HCT116 (cell line): ENCODE data around the gene TRIM23. TPM values are rescaled to one million over a fixed set of nuclear protein-coding genes. Genes with fewer than 3 reads are reported as not detected.

Experiments
- ATAC-seq: fragments of 200-7000 bp; cut with Tn5 transposase; 2 replicates; pipeline ENCODE4 v1.9.1; 2020; ENCODE audit warnings: mild to moderate bottlenecking, moderate library complexity
- BruUV-seq: library from RNA; stranded (reverse); fragments of 400-500 nt; replicated peaks from 2 replicates; lab custom pipeline; 2021; lab: Mats Ljungman, UMichigan
- CTCF ChIA-PET: fragments of 300-600 bp; sonication (Branson Sonifier 250); formaldehyde crosslinking; loops from one replicate; lab custom pipeline; 2021; ENCODE audit warnings: antibody characterized with exemption; lab: Charles Lee
- POLR2A ChIA-PET: fragments of 300-600, 350-600 bp; sonication (Branson Sonifier 250); formaldehyde crosslinking; loops from one replicate; lab custom pipeline; 2021; ENCODE audit warnings: antibody characterized with exemption; lab: Charles Lee
- RAD21 ChIA-PET, 2 experiments: fragments of 300-600 bp; sonication (Branson Sonifier 250); formaldehyde crosslinking; loops; one replicate each; lab custom pipeline; 2023; ENCODE audit warnings: low total read pairs in 2 of 2; ENCODE audit not compliant: uncharacterized antibody in 2 of 2, unreplicated experiment in 2 of 2, low non-redundant PET in 1 of 2; lab: Charles Lee
- DNase-seq: peaks from one replicate; pipeline ENCODE4 v3.0.0-alpha.2; 2010; ENCODE audit warnings: low read depth, low spot score
- H2AFZ ChIP-seq: fragments of 200-600 bp; shearing (Covaris generic), sonication (generic); 2 replicates; pipeline ENCODE4 v1.6.1; 2017; ENCODE audit warnings: low read depth, mixed run types, mixed read lengths, antibody characterized with exemption, low read length; ENCODE audit not compliant: poor library complexity, severe bottlenecking
- H3K27ac ChIP-seq: 2 replicates; pipeline ENCODE4 v1.5.1; 2012; ENCODE audit warnings: low read depth, low read length
- H3K27me3 ChIP-seq: fragments of 200-600 bp; sonication (generic); 2 replicates; pipeline ENCODE4 v1.6.1; 2016; ENCODE audit warnings: mixed run types, low read length, mixed read lengths; ENCODE audit not compliant: insufficient read depth
- H3K36me3 ChIP-seq, 2 experiments: fragments of 200-500 bp in 1 of 2; fragments of 200-600 bp in 1 of 2; sonication (Bioruptor generic) in 1 of 2; sonication (generic) in 1 of 2; 2 replicates each; pipeline versions ENCODE4 v1.5.1 to v1.6.1; 2014 to 2016; ENCODE audit warnings: low read length in 2 of 2, inconsistent platforms in 1 of 2, mixed read lengths in 1 of 2, mixed run types in 1 of 2; ENCODE audit not compliant: insufficient read depth in 2 of 2, control insufficient read depth in 1 of 2
- H3K4me1 ChIP-seq, 2 experiments: fragments of 200-600 bp in 1 of 2; sonication (generic) in 1 of 2; 2 replicates each; pipeline versions ENCODE4 v1.5.1 to v1.6.1; 2012 to 2017; ENCODE audit warnings: low read length in 2 of 2, inconsistent platforms in 1 of 2, mild to moderate bottlenecking in 1 of 2, mixed read lengths in 1 of 2, mixed run types in 1 of 2, moderate library complexity in 1 of 2; ENCODE audit not compliant: insufficient read depth in 2 of 2, control insufficient read depth in 1 of 2
- H3K4me2 ChIP-seq: fragments of 200-600 bp; sonication (generic); 2 replicates; pipeline ENCODE4 v1.6.1; 2017; ENCODE audit warnings: mixed run types, low read length, mixed read lengths
- H3K4me3 ChIP-seq, 2 experiments: fragments of 200-600 bp in 1 of 2; sonication (generic) in 1 of 2; replicated peaks in 1 of 2; 2 replicates each; pipeline ENCODE4 v1.5.1; 2011 to 2016; ENCODE audit warnings: low read length in 2 of 2, control low read depth in 1 of 2, low read depth in 1 of 2, mild to moderate bottlenecking in 1 of 2, mixed read lengths in 1 of 2, mixed run types in 1 of 2
- H3K79me2 ChIP-seq: fragments of 200-600 bp; sonication (generic); 2 replicates; pipeline ENCODE4 v1.6.1; 2017; ENCODE audit warnings: mild to moderate bottlenecking, mixed run types, low read length, moderate library complexity, mixed read lengths; ENCODE audit not compliant: insufficient read depth
- H3K9ac ChIP-seq: fragments of 200-600 bp; sonication (generic); 2 replicates; pipeline ENCODE4 v1.6.1; 2016; ENCODE audit warnings: low read length, mixed read lengths
- H3K9me2 ChIP-seq: fragments of 200-600 bp; sonication (generic), shearing (Covaris generic); 2 replicates; pipeline ENCODE4 v1.6.1; 2017; ENCODE audit warnings: mixed run types, mild to moderate bottlenecking, moderate library complexity; ENCODE audit not compliant: insufficient read depth
- H3K9me3 ChIP-seq, 2 experiments: fragments of 200-500 bp in 1 of 2; fragments of 200-600 bp in 1 of 2; sonication (Bioruptor generic) in 1 of 2; sonication (generic) in 1 of 2; 2 replicates each; pipeline ENCODE4 v1.6.1; 2014 to 2017; ENCODE audit warnings: low read length in 2 of 2, mixed read lengths in 2 of 2, inconsistent platforms in 1 of 2, low read depth in 1 of 2, mild to moderate bottlenecking in 1 of 2, mixed run types in 1 of 2, moderate library complexity in 1 of 2; ENCODE audit not compliant: control insufficient read depth in 1 of 2, insufficient read depth in 1 of 2
- H4K20me1 ChIP-seq: fragments of 200-600 bp; sonication (generic), shearing (Covaris generic); 2 replicates; pipeline ENCODE4 v1.6.1; 2017; ENCODE audit warnings: mixed run types, mild to moderate bottlenecking, moderate library complexity; ENCODE audit not compliant: insufficient read depth
- CBX3 ChIP-seq: IDR thresholded peaks from 2 replicates; pipeline ENCODE4 v1.6.1; 2012; ENCODE audit warnings: low read depth
- EGR1 ChIP-seq: IDR thresholded peaks from 2 replicates; pipeline ENCODE4 v1.6.1; 2012; ENCODE audit warnings: low read depth
- ELF1 ChIP-seq: IDR thresholded peaks from 2 replicates; pipeline ENCODE4 v1.6.1; 2012; ENCODE audit warnings: low read depth, borderline replicate concordance
- EZH2 ChIP-seq: fragments of 200-600 bp; sonication (generic); IDR thresholded peaks from 2 replicates; pipeline ENCODE4 v1.6.1; 2017; ENCODE audit warnings: antibody characterized with exemption, mixed run types
- EZH2phosphoT487 ChIP-seq: fragments of 200-600 bp; IDR thresholded peaks from 2 replicates; pipeline ENCODE4 v1.6.1; 2018; ENCODE audit warnings: antibody characterized with exemption, borderline replicate concordance
- FOSL1 ChIP-seq: IDR thresholded peaks from 2 replicates; pipeline ENCODE4 v1.6.1; 2012; ENCODE audit warnings: low read depth
- POLR2A ChIP-seq: IDR thresholded peaks from 2 replicates; pipeline ENCODE4 v1.7.0; 2011; ENCODE audit warnings: borderline replicate concordance; ENCODE audit not compliant: insufficient read depth, insufficient read length; ENCODE audit errors: extremely low read depth
- POLR2AphosphoS5 ChIP-seq: IDR thresholded peaks from 2 replicates; pipeline ENCODE4 v1.6.1; 2011; ENCODE audit warnings: mild to moderate bottlenecking, low read depth, low read length, moderate library complexity
- RAD21 ChIP-seq: IDR thresholded peaks from 2 replicates; pipeline ENCODE4 v1.6.1; 2012; ENCODE audit warnings: low read depth, mild to moderate bottlenecking
- SIN3A ChIP-seq: IDR thresholded peaks from 2 replicates; pipeline ENCODE4 v1.6.1; 2012; ENCODE audit warnings: low read depth
- SP1 ChIP-seq: IDR thresholded peaks from 2 replicates; pipeline ENCODE4 v1.6.1; 2012; ENCODE audit warnings: low read depth
- SRF ChIP-seq: IDR thresholded peaks from 2 replicates; pipeline ENCODE4 v1.6.1; 2012; ENCODE audit warnings: low read depth
- TCF7L2 ChIP-seq: IDR thresholded peaks from 2 replicates; pipeline ENCODE4 v1.7.0; 2011; ENCODE audit warnings: borderline replicate concordance, inconsistent platforms; ENCODE audit not compliant: insufficient read depth, insufficient read length; ENCODE audit errors: extremely low read depth
- YY1 ChIP-seq: IDR thresholded peaks from 2 replicates; pipeline ENCODE4 v1.6.1; 2011; ENCODE audit warnings: low read length, low read depth, moderate library complexity, mild to moderate bottlenecking; ENCODE audit not compliant: insufficient replicate concordance; ENCODE audit errors: extremely low read depth
- intact Hi-C: fragments of 100-400 bp; cut with micrococcal nuclease; formaldehyde crosslinking; loops from 2 replicates; pipeline ENCODE4 v1.10.0; 2022
- total RNA-seq: library from RNA; stranded (reverse); gene quantifications from one replicate; pipeline ENCODE4 v1.2.1, GENCODE V29; 2021; ENCODE audit not compliant: unreplicated experiment
- TF ChIP-seq, protein P1 (sequence below): IDR thresholded peaks from 2 replicates; pipeline ENCODE4 v1.6.1; 2011; ENCODE audit warnings: mild to moderate bottlenecking, low read length, moderate library complexity; ENCODE audit not compliant: insufficient replicate concordance; ENCODE audit errors: extremely low read depth
- TF ChIP-seq, protein P2 (sequence below): IDR thresholded peaks from 2 replicates; pipeline ENCODE4 v1.6.1; 2012; ENCODE audit warnings: low read depth
- TF ChIP-seq, protein P3 (sequence below), 3 experiments: fragments of 200-600 bp in 1 of 3; sonication (generic) in 1 of 3; IDR thresholded peaks in 2 of 3; conservative IDR thresholded peaks in 1 of 3; 2 replicates each; pipeline ENCODE4 v1.5.1; 2012 to 2017; ENCODE audit warnings: low read depth in 2 of 3, low read length in 2 of 3, antibody characterized with exemption in 1 of 3, borderline replicate concordance in 1 of 3, control low read depth in 1 of 3, mild to moderate bottlenecking in 1 of 3, mixed read lengths in 1 of 3, mixed run types in 1 of 3, moderate library complexity in 1 of 3; ENCODE audit not compliant: insufficient read depth in 1 of 3

The TRIM23 gene
- total RNA-seq, 1 experiment from 2014 or later: 12.2 TPM

DNA sequence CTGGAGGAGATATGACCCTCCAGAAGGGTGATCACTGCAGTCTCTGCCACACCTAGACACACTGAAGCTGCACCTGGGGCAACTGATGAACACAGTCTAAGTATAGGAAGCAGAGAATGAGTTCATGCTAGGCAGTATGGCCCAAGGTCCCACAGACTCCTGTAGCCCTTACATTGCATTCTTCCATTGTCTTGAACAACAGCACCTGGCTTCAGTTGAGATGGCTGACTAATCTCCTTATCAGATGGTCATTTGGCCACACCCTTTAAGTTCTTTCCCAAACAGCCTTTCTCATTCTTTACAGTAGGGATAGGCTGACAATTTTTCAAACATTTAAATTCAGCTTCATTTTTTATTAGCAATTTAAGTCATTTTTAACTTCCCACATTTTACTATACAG is 84.3 kb downstream of the TRIM23 start:
- H3K27me3 ChIP-seq: no peaks in the 10 kb centered on the region
- POLR2A ChIA-PET: no interaction called here
- H3K9ac ChIP-seq: no peak overlapping the region
- DNase-seq (no peak), ATAC-seq (no peak; the same call in 1 of the 2 replicates)
- no peaks in the 10 kb centered on the region for H3K9me3 ChIP-seq
- RAD21 ChIA-PET: no interaction called here
- CTCF ChIA-PET: no interaction called here
- no peak overlapping the region for H3K4me3 ChIP-seq
- H2AFZ ChIP-seq: no peak overlapping the region
- no peaks in the 10 kb centered on the region for H3K79me2 ChIP-seq
- 0 out of 4 replicates have a peak, but pooled peaks cover 4 to 15% of the 10 kb centered on the region in 2 experiments for H3K36me3 ChIP-seq
- intact Hi-C loops: no loop called here
- no TSS peak for BruUV-seq
- TF ChIP-seq, protein P1, sequence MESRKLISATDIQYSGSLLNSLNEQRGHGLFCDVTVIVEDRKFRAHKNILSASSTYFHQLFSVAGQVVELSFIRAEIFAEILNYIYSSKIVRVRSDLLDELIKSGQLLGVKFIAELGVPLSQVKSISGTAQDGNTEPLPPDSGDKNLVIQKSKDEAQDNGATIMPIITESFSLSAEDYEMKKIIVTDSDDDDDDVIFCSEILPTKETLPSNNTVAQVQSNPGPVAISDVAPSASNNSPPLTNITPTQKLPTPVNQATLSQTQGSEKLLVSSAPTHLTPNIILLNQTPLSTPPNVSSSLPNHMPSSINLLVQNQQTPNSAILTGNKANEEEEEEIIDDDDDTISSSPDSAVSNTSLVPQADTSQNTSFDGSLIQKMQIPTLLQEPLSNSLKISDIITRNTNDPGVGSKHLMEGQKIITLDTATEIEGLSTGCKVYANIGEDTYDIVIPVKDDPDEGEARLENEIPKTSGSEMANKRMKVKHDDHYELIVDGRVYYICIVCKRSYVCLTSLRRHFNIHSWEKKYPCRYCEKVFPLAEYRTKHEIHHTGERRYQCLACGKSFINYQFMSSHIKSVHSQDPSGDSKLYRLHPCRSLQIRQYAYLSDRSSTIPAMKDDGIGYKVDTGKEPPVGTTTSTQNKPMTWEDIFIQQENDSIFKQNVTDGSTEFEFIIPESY: no peak
- TF ChIP-seq, protein P2, sequence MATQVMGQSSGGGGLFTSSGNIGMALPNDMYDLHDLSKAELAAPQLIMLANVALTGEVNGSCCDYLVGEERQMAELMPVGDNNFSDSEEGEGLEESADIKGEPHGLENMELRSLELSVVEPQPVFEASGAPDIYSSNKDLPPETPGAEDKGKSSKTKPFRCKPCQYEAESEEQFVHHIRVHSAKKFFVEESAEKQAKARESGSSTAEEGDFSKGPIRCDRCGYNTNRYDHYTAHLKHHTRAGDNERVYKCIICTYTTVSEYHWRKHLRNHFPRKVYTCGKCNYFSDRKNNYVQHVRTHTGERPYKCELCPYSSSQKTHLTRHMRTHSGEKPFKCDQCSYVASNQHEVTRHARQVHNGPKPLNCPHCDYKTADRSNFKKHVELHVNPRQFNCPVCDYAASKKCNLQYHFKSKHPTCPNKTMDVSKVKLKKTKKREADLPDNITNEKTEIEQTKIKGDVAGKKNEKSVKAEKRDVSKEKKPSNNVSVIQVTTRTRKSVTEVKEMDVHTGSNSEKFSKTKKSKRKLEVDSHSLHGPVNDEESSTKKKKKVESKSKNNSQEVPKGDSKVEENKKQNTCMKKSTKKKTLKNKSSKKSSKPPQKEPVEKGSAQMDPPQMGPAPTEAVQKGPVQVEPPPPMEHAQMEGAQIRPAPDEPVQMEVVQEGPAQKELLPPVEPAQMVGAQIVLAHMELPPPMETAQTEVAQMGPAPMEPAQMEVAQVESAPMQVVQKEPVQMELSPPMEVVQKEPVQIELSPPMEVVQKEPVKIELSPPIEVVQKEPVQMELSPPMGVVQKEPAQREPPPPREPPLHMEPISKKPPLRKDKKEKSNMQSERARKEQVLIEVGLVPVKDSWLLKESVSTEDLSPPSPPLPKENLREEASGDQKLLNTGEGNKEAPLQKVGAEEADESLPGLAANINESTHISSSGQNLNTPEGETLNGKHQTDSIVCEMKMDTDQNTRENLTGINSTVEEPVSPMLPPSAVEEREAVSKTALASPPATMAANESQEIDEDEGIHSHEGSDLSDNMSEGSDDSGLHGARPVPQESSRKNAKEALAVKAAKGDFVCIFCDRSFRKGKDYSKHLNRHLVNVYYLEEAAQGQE: no peak
- no peak for TF ChIP-seq FOSL1
- TF ChIP-seq POLR2A: no peak
- TF ChIP-seq RAD21: no peak
- no peak for TF ChIP-seq ELF1
- no peak for TF ChIP-seq EZH2
- TF ChIP-seq POLR2AphosphoS5: no peak
- no peak for TF ChIP-seq CBX3
- TF ChIP-seq SP1: no peak
- TF ChIP-seq, protein P3, sequence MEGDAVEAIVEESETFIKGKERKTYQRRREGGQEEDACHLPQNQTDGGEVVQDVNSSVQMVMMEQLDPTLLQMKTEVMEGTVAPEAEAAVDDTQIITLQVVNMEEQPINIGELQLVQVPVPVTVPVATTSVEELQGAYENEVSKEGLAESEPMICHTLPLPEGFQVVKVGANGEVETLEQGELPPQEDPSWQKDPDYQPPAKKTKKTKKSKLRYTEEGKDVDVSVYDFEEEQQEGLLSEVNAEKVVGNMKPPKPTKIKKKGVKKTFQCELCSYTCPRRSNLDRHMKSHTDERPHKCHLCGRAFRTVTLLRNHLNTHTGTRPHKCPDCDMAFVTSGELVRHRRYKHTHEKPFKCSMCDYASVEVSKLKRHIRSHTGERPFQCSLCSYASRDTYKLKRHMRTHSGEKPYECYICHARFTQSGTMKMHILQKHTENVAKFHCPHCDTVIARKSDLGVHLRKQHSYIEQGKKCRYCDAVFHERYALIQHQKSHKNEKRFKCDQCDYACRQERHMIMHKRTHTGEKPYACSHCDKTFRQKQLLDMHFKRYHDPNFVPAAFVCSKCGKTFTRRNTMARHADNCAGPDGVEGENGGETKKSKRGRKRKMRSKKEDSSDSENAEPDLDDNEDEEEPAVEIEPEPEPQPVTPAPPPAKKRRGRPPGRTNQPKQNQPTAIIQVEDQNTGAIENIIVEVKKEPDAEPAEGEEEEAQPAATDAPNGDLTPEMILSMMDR (IDR thresholded peaks at IDR 0.05 in 2 of 3, conservative IDR thresholded peaks at IDR 0.05 in 1 of 3; ENCODE audit: borderline replicate concordance in 1 of 3, insufficient read depth in 1 of 3, low read depth in 2 of 3, low read length in 2 of 3): no peak
- no peak for TF ChIP-seq EZH2phosphoT487
- no peak for TF ChIP-seq YY1
- no peak for TF ChIP-seq EGR1
- no peak for TF ChIP-seq SIN3A
- TF ChIP-seq TCF7L2: no peak
- no peak for TF ChIP-seq SRF
- H3K27ac ChIP-seq: no peak overlapping the region
- no peaks in the 10 kb centered on the region for H3K4me1 ChIP-seq
- no peak overlapping the region for H3K4me2 ChIP-seq
- H4K20me1 ChIP-seq: no peaks in the 10 kb centered on the region
- H3K9me2 ChIP-seq: no peaks in the 10 kb centered on the region
